ENCODE results near the gene SLC23A2.
"Not testable (repeated sequence)": the region's sequence is repeated elsewhere in the genome, so short reads cannot be mapped to it uniquely, and the experiment has no call there.

DNA sequence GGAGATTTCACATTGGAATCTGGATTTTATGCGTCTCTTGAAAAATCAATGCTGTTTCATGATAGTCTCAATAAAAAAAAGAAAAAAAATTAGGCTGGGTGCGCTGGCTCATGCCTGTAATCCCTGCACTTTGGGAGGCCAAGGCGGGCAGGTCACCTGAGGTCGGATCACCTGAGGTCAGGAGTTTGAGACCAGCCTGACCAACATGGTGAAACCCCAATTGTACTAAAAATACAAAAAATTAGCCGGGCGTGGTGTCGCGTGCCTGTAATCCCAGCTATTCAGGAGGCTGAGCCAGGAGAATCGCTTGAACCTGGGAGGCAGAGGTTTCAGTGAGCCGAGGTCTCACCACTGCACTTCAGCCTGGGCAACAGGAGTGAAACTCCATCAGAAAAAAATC is 30.4 kb upstream of the SLC23A2 start:
- TF ChIP-seq POLR2AphosphoS5, SPI1, POLR2A (IDR thresholded peaks at IDR 0.05; ENCODE audit: low read depth, low read length): not testable (repeated sequence)
